Epithelial cell of prostate (primary cell): ENCODE data around the gene UNC119B.

Experiments
- DNase-seq: peaks from one replicate; pipeline ENCODE4 v3.0.0-alpha.2; 2011; ENCODE audit warnings: low read depth, low spot score
- H3K27ac ChIP-seq: fragments of 450-650 bp; 2 replicates; pipeline ENCODE4 v1.5.1; 2017; ENCODE audit warnings: mild to moderate bottlenecking

The UNC119B gene

GRCh38 chr12:120737557-120738251 lies 27.4 kb downstream of the UNC119B start:
- no peak for DNase-seq
- no peak overlapping the region for H3K27ac ChIP-seq

DNA sequence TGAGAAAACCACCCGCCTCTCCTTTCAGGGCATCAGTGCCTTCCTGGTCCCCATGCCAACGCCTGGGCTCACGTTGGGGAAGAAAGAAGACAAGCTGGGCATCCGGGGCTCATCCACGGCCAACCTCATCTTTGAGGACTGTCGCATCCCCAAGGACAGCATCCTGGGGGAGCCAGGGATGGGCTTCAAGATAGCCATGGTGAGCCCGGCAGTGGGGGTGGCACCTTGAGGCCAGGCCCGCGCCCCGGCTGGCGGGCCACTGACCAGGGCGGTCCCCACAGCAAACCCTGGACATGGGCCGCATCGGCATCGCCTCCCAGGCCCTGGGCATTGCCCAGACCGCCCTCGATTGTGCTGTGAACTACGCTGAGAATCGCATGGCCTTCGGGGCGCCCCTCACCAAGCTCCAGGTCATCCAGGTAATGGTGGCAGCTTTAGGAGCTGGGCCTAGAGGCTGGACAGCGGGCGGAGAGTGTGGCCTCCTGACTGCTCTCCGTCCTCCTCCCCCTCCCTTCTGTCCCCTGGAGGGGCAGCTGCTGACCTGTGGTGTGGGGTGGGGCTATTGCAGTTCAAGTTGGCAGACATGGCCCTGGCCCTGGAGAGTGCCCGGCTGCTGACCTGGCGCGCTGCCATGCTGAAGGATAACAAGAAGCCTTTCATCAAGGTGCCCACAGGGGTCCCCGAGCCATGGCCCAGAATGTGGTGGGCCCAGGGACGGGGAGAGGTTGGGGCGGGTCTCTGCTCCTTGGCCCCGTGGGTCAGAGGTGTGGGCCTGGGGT lies 28.2 kb downstream of the UNC119B start:
- no peak overlapping the region for H3K27ac ChIP-seq
- DNase-seq: no peak

DNA sequence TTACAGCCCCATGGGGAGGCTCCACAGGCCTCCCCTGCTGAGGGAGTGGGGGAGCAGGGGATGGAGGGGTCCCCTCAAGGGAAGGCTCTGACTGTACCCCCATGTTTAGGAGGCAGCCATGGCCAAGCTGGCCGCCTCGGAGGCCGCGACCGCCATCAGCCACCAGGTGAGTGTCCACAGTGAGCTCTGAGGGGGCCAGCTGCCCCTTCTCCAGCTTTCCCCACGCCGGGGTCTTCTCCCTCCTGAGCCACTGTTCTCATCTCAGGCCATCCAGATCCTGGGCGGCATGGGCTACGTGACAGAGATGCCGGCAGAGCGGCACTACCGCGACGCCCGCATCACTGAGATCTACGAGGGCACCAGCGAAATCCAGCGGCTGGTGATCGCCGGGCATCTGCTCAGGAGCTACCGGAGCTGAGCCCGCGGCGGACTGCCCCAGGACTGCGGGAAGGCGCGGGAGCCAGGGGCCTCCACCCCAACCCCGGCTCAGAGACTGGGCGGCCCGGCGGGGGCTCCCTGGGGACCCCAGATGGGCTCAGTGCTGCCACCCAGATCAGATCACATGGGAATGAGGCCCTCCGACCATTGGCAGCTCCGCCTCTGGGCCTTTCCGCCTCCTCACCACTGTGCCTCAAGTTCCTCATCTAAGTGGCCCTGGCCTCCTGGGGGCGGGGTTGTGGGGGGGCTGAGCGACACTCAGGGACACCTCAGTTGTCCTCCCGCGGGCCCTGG lies 28.9 kb downstream of the UNC119B start:
- no peak overlapping the region for H3K27ac ChIP-seq
- DNase-seq: no peak

DNA sequence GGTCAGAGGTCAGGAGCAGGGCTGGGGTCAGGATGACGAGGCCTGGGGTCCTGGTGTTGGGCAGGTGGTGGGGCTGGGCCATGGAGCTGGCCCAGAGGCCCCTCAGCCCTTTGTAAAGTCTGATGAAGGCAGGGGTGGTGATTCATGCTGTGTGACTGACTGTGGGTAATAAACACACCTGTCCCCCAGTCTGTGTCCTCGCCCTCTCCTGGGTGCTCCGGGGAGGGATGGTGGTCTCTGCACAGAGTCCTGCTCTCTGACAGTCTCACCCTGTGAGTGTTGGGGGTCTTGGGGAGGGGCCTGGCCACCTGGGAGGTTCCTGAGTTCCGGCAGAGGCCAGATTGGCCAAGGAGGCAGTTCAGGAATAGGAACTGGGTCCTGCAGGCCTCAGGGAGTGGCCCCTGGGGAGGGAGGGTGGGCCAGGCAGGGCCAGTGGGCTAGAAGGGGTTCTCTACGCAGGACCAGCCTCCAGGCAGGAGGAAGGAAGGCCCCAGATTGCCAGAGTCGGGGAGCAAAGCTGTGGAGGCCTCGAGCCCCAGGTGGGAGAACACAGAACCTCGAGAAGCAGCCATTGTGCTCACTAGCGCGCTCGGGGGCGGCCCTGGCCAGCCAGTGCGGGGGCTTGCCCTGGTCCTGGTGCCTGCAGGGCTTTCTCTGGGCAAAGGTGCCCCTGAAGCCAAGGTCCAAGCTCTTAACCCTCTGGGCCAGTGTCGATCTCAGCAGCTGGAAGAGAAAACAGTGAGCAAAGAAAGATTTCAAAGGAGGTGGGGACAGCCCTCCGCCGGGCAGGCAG lies 29.8 kb downstream of the UNC119B start:
- no peak overlapping the region for H3K27ac ChIP-seq
- DNase-seq: no peak

DNA sequence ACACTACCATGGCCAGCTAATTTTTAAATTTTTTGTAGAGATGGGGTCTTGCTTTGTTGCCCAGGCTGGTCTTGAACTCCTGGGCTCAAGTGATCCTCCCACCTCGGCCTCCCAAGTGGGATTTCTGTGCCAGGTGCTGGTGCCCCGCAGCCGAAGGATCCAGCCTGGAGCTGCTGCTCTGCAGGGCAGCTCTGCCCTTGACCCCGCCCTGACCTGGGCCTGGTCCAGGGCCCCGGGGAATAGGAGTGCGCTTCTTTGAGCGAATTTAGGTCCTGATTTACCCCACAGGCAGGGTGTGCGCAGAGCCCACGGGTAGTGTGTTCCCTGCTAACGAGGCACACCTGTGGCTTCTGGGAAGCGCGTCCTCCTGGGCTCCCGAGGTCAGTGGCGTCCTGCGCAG lies 30.6 kb downstream of the UNC119B start:
- H3K27ac ChIP-seq: no peak overlapping the region
- no peak for DNase-seq

- no peak for DNase-seq
- H3K27ac ChIP-seq: no peak overlapping the region
Measured at GRCh38 chr12:120741476-120742421, 31.5 kb downstream of the UNC119B start.

DNA sequence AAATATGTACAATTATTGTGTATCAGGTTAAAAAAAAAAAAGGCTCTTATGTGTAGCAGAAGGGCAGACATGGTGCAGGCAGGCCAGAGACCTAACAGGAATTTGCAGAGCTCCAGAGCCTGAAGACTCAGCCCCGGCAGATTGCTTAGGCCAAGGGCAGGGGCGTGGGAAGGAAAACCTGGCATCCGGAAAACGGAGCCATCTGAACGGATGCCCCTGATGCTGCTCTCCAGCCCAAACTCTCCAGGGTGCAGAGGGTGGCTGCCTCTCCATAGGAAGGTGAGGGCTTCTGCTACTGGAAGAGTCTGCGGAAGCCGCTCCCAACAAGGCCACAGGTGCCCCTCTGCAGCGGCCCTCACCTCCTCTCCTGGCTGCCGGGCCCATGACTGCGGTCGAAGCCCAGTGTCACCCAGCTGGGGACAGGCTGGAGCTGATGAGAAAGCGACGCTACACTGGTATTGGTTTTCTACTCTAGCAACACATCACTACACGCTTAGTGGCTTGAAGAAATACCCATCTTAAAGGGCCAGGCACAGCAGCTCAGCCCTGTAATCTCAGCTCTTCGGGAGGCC lies 34.8 kb downstream of the UNC119B start:
- H3K27ac ChIP-seq: no peak overlapping the region
- DNase-seq: no peak

GRCh38 chr12:120748242-120748641 lies 38.0 kb downstream of the UNC119B start:
- no peak for DNase-seq
- no peak overlapping the region for H3K27ac ChIP-seq

DNA sequence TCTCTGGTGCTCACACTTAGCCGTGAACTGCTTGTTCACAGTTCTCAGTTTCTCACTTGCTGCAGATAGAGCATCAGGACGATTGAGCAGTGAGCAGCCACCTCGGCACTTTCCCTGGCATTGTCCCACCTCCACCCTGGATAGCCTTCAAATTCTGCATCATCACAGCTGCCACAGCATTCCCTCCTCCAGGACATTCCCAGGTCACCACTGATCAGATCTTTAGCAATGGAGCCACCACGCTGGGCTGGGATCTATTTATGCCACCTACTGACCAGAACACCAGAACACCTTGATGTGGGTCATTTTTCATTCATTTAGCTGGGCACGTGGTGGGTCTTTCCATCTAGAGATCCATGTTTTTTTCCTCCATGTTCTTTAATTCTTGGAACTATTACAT lies 39.0 kb downstream of the UNC119B start:
- DNase-seq: no peak

GRCh38 chr12:120750806-120751205 lies 40.5 kb downstream of the UNC119B start:
- DNase-seq: no peak
- no peak overlapping the region for H3K27ac ChIP-seq

More for the DNA sequence above, 39.0 kb downstream of the UNC119B start:
- no peak overlapping the region for H3K27ac ChIP-seq

DNA sequence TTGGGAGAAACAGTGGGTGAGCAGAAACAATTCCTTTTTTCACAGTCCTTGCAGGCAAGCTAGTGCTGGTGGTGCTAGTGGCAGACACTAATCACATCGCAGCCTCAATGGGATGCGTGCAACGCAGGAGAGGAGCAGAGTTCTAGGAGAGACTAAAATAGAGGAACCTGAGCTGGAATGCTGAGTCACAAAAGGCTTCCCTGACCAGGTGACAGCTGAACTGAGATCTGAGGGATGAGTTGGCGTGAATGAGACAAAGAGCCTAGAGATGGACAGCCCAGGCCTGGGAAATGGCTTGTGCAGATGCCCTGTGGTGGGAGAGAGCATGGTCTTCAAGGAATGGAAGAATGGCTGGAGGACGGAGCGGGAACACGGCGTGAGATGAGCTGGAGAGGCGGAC lies 41.1 kb downstream of the UNC119B start:
- no peak for DNase-seq
- H3K27ac ChIP-seq: no peak overlapping the region

DNA sequence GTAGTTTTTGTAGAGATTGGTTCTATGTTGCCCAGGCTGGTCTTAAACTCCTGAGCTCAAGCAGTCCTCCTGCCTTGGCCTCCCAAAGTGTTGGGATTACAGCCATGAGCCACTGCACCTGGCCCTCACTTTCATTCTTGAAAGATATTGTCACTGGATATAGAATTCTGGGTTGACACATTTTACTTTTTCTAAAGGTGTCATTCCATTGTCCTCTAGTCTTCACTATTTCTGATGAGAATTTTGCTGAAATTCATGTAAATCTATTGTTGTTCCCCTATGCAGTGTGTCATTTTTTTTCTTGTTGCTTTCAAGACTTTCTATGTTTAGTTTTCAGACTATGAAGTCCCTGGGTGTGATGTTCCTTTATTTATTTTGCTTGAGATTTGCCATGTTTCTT lies 44.5 kb downstream of the UNC119B start:
- no peak for DNase-seq
- no peak overlapping the region for H3K27ac ChIP-seq

DNA sequence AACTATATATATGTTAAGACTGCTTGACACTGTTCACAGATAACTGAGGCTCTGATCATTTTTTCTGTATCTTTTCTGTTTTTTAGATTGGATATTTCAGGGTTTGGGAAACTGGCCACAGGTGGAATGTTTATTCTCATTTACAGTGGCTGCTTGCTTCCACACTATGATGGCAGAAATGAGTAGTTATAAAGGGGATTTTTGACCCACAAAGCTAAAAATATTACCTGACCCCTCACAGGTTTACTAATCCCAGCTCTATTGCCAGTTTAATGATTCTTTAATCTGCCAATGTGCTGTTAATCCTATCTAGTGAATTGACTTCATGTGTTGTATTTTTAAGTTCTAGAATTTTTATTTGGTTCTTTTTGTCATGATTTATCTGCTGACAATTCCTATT lies 45.0 kb downstream of the UNC119B start:
- no peak overlapping the region for H3K27ac ChIP-seq
- no peak for DNase-seq

DNA sequence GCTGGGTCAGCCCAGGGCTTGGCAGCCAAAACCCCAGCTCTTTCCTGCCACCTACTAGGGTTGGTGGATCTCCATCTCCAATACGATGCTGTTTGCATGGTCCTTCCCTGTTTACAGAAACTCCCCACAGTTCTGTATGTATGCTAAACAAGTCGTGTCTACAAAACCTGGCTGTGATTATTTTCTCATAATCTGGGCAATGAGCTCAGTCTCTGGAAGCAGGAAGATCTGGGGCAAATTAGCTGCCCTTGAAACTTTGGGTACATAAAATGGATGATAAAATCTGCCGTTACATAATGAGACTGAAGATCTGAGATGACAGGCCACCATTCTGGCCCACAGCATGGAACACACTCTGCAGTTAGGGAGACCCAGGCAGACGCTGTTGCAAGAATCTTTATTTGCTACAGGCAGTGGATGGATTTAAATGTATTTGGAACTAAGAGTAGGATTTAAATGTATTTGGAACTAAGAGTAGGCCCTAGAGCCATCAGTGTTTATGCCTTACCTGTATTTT lies 47.0 kb downstream of the UNC119B start:
- H3K27ac ChIP-seq: no peak overlapping the region
- no peak for DNase-seq

GRCh38 chr12:120757949-120758348 lies 47.7 kb downstream of the UNC119B start:
- DNase-seq: no peak
- no peak overlapping the region for H3K27ac ChIP-seq

GRCh38 chr12:120758798-120759590 lies 48.7 kb downstream of the UNC119B start:
- H3K27ac ChIP-seq: no peak overlapping the region
- no peak for DNase-seq

GRCh38 chr12:120759591-120760348 lies 49.5 kb downstream of the UNC119B start:
- H3K27ac ChIP-seq: no peak overlapping the region
- DNase-seq: no peak
